GM12878 (cell line): ENCODE results near the gene HMGB4. TPM values are rescaled to one million over a fixed set of nuclear protein-coding genes. Genes with fewer than 3 reads are reported as not detected.

Experiments used
- ATAC-seq: fragments of 200-7000 bp; cut with Tn5 transposase; 3 replicates; pipeline ENCODE4 v1.9.1; 2020; ENCODE audit warnings: mild to moderate bottlenecking, moderate library complexity
- BruUV-seq: library from RNA; stranded (reverse); fragments of 400-500 nt; replicated peaks from 2 replicates; lab custom pipeline; 2021; lab: Mats Ljungman, UMichigan
- CTCF ChIA-PET: fragments of 300-600 bp; sonication (Branson Sonifier 250); formaldehyde crosslinking; extraction: SDS; loops from one replicate; lab custom pipeline; 2021; ENCODE audit warnings: inconsistent platforms; lab: Yijun Ruan, JAX
- POLR2A ChIA-PET: fragments of 350-600 bp; formaldehyde crosslinking; extraction: SDS; loops from one replicate; lab custom pipeline; 2021; ENCODE audit warnings: inconsistent platforms; lab: Charles Lee
- RAD21 ChIA-PET: fragments of 300-600 bp; sonication (Branson Sonifier 250); formaldehyde crosslinking; loops from one replicate; lab custom pipeline; 2023; ENCODE audit warnings: antibody characterized with exemption; ENCODE audit not compliant: unreplicated experiment; lab: Charles Lee
- SMC1A ChIA-PET: fragments of 300-600 bp; sonication (Branson Sonifier 250); formaldehyde crosslinking; loops from one replicate; lab custom pipeline; 2023; ENCODE audit not compliant: unreplicated experiment, uncharacterized antibody; lab: Charles Lee
- DNase-seq: peaks from one replicate; pipeline ENCODE4 v3.0.0-alpha.2; 2011; ENCODE audit warnings: low read depth, low spot score
- FAIRE-seq: peaks from 3 replicates; lab custom pipeline; 2011; peaks lifted over from hg19 to GRCh38; lab: Jason Lieb, UNC
- H2AFZ ChIP-seq: 2 replicates; pipeline ENCODE4 v1.6.0; 2011; ENCODE audit warnings: low read depth, low read length, control low read depth; ENCODE audit not compliant: control insufficient read depth
- H3K27ac ChIP-seq: 2 replicates; pipeline ENCODE4 v1.5.1; 2011; ENCODE audit warnings: control low read depth; ENCODE audit not compliant: control insufficient read depth, insufficient read depth
- H3K27me3 ChIP-seq, 2 experiments: replicated peaks in 1 of 2; 2 replicates each; pipeline versions ENCODE4 v1.6.0 to v1.6.1; 2011; ENCODE audit warnings: low read length in 1 of 2; ENCODE audit not compliant: control insufficient read depth in 2 of 2, insufficient read depth in 2 of 2
- H3K36me3 ChIP-seq, 2 experiments: 2 replicates each; pipeline ENCODE4 v1.5.1; 2011; ENCODE audit warnings: low read length in 1 of 2; ENCODE audit not compliant: control insufficient read depth in 2 of 2, insufficient read depth in 2 of 2
- H3K4me1 ChIP-seq: 2 replicates; pipeline ENCODE4 v1.6.1; 2011; ENCODE audit warnings: mild to moderate bottlenecking, low read length, moderate library complexity, mixed read lengths; ENCODE audit not compliant: control insufficient read depth, insufficient read depth
- H3K4me2 ChIP-seq: 2 replicates; pipeline ENCODE4 v1.6.0; 2011; ENCODE audit warnings: control low read depth; ENCODE audit not compliant: control insufficient read depth, insufficient read depth
- H3K4me3 ChIP-seq: fragments of 200-600 bp; sonication (generic); 2 replicates; pipeline ENCODE4 v1.5.1; 2016
- H3K79me2 ChIP-seq: 2 replicates; pipeline ENCODE4 v1.6.0; 2011; ENCODE audit warnings: low read length; ENCODE audit not compliant: control insufficient read depth, insufficient read depth
- H3K9ac ChIP-seq: 2 replicates; pipeline ENCODE4 v1.8.0; 2011; ENCODE audit warnings: low read length, control low read depth, mixed read lengths; ENCODE audit not compliant: control insufficient read depth, insufficient read depth
- H3K9me3 ChIP-seq: replicated peaks from 3 replicates; pipeline ENCODE4 v1.5.1; 2011; ENCODE audit warnings: mild to moderate bottlenecking, low read length; ENCODE audit not compliant: control insufficient read depth, insufficient read depth
- H4K20me1 ChIP-seq: 2 replicates; pipeline ENCODE4 v1.6.0; 2011; ENCODE audit not compliant: control insufficient read depth, insufficient read depth
- ATF3 ChIP-seq: IDR thresholded peaks from 2 replicates; pipeline ENCODE4 v1.6.1; 2011; ENCODE audit warnings: low read depth, mild to moderate bottlenecking, low read length, moderate library complexity, borderline replicate concordance; ENCODE audit errors: extremely low read depth
- BCL11A ChIP-seq: IDR thresholded peaks from 2 replicates; pipeline ENCODE4 v1.6.1; 2011; ENCODE audit warnings: low read depth, low read length
- CBFB ChIP-seq: IDR thresholded peaks from 2 replicates; pipeline ENCODE4 v1.6.1; 2016; ENCODE audit warnings: antibody characterized with exemption, low read depth
- CEBPB ChIP-seq, 2 experiments: fragments of 150-350 bp in 1 of 2; IDR thresholded peaks; 2 replicates each; pipeline ENCODE4 v1.6.1; 2012 to 2014; ENCODE audit warnings: low read depth in 2 of 2, low read length in 2 of 2, borderline replicate concordance in 1 of 2, inconsistent platforms in 1 of 2
- E2F8 ChIP-seq: fragments of 450-650 bp; IDR thresholded peaks from 2 replicates; pipeline ENCODE4 v1.6.1; 2018; ENCODE audit warnings: mild to moderate bottlenecking, low read depth, moderate library complexity; ENCODE audit not compliant: partially characterized antibody
- EGR1 ChIP-seq, 2 experiments: IDR thresholded peaks; 1 replicate in 1 of 2; 2 replicates in 1 of 2; pipeline ENCODE4 v1.6.1; 2011 to 2012; ENCODE audit warnings: low read depth in 2 of 2, low read length in 2 of 2, borderline replicate concordance in 1 of 2, mild to moderate bottlenecking in 1 of 2, moderate library complexity in 1 of 2
- FOS ChIP-seq: IDR thresholded peaks from 3 replicates; pipeline ENCODE4 v1.6.1; 2011; ENCODE audit warnings: borderline replicate concordance; ENCODE audit not compliant: insufficient read length; ENCODE audit errors: extremely low read depth
- HDAC2 ChIP-seq: fragments of 200-600 bp; sonication (generic); IDR thresholded peaks from 2 replicates; pipeline ENCODE4 v1.6.1; 2017
- IRF5 ChIP-seq: fragments of 450-650 bp; IDR thresholded peaks from 2 replicates; pipeline ENCODE4 v1.6.1; 2017; ENCODE audit warnings: borderline replicate concordance
- KDM1A ChIP-seq: fragments of 200-600 bp; sonication (generic); IDR thresholded peaks from 2 replicates; pipeline ENCODE4 v1.6.1; 2016; ENCODE audit warnings: borderline replicate concordance
- KLF5 ChIP-seq: fragments of 450-650 bp; IDR thresholded peaks from 2 replicates; pipeline ENCODE4 v1.6.1; 2014; ENCODE audit warnings: mild to moderate bottlenecking; ENCODE audit not compliant: partially characterized antibody
- NFXL1 ChIP-seq: fragments of 450-650 bp; IDR thresholded peaks from 2 replicates; pipeline ENCODE4 v1.6.1; 2017; ENCODE audit warnings: antibody characterized with exemption, mild to moderate bottlenecking, borderline replicate concordance
- RBBP5 ChIP-seq: fragments of 200-600 bp; sonication (generic); conservative IDR thresholded peaks from 2 replicates; pipeline ENCODE4 v1.6.1; 2016
- REST ChIP-seq: IDR thresholded peaks from 2 replicates; pipeline ENCODE4 v1.6.1; 2012; ENCODE audit warnings: mild to moderate bottlenecking, low read depth, low read length
- SIN3A ChIP-seq: IDR thresholded peaks from 2 replicates; pipeline ENCODE4 v1.6.1; 2012; ENCODE audit warnings: low read depth, low read length, improper control_type of control experiment
- SMAD5 ChIP-seq: IDR thresholded peaks from 2 replicates; pipeline ENCODE4 v1.6.1; 2016; ENCODE audit warnings: antibody characterized with exemption, low read depth
- SREBF2 ChIP-seq: IDR thresholded peaks from 2 replicates; pipeline ENCODE4 v1.6.1; 2012; ENCODE audit warnings: mild to moderate bottlenecking, low read length
- SUZ12 ChIP-seq: fragments of 200-600 bp; sonication (generic); IDR thresholded peaks from one replicate; pipeline ENCODE4 v1.6.1; 2018; ENCODE audit warnings: antibody characterized with exemption, mild to moderate bottlenecking; ENCODE audit not compliant: unreplicated experiment
- ZZZ3 ChIP-seq: IDR thresholded peaks from 2 replicates; pipeline ENCODE4 v1.6.1; 2011; ENCODE audit warnings: low read depth; ENCODE audit not compliant: control insufficient read depth, insufficient read length
- WGBS: methylation state at CpG from one replicate; pipeline ENCODE4 v1.1.6; 2016; ENCODE audit warnings: low lambda C conversion rate; ENCODE audit not compliant: insufficient replicate concordance, insufficient coverage; ENCODE audit errors: missing lambda C conversion rate; 5-methylcytosine and 5-hydroxymethylcytosine counted together
- in situ Hi-C: fragments of 300-500 bp; cut with MboI; formaldehyde crosslinking; loops from 9 replicates; pipeline ENCODE4 v1.14.3; 2018; ENCODE audit warnings: mixed read lengths
- intact Hi-C: fragments of 100-400 bp; cut with micrococcal nuclease; formaldehyde crosslinking; loops from one replicate; pipeline ENCODE4 v1.14.2; 2022; ENCODE audit not compliant: unreplicated experiment
- polyA plus RNA-seq, 11 experiments: library from polyadenylated mRNA; depleted of rRNA in 4 of 11; unstranded in 6 of 11; stranded (reverse) in 5 of 11; fragments of >200 nt; fragmentation: Nextera tagmentation in 4 of 11; fragmentation: Illumina TruSeq in 1 of 11; extraction: Ambion mirVana in 4 of 11; extraction: Trizol in 1 of 11; gene quantifications; 1 replicate in 1 of 11; 2 replicates in 10 of 11; pipeline versions ENCODE4 v1.2.1 to v1.2.3, GENCODE V29; 2011 to 2016; ENCODE audit warnings: inconsistent platforms in 2 of 11, missing spikeins in 2 of 11, low read depth in 1 of 11
- total RNA-seq, 4 experiments: library from RNA; depleted of rRNA in 3 of 4; stranded (reverse); fragments of >200 nt in 3 of 4; fragmentation: Illumina TruSeq in 1 of 4; extraction: Trizol in 1 of 4; gene quantifications; 2 replicates each; pipeline versions ENCODE4 v1.2.1 to v1.2.3, GENCODE V29; 2013 to 2021

Gene HMGB4
- total and polyA plus RNA-seq, 10 of the 15 experiments (the other 5 are each of a cell fraction or from before 2014, with no cell fraction given) = not detected

GRCh38 chr1:33898406-33898805 lies 34.5 kb downstream of the HMGB4 start:
- no peak for ATAC-seq
- DNase-seq = no peak
- in situ Hi-C loops = no loop called here
- Histone ChIP-seq H3K4me3 (no peak overlapping the region), H3K36me3 (no peaks in the 10 kb centered on the region), H3K9me3 (no peaks in the 10 kb centered on the region), H2AFZ (no peak overlapping the region), H3K9ac (no peak overlapping the region), H4K20me1 (no peaks in the 10 kb centered on the region), H3K79me2 (no peaks in the 10 kb centered on the region), H3K4me1 (no peaks in the 10 kb centered on the region; the same call in 1 of the 2 replicates), H3K4me2 (no peak overlapping the region), H3K27ac (no peak overlapping the region), H3K27me3 (no peaks in the 10 kb centered on the region)
- POLR2A ChIA-PET = no interaction called here
- FAIRE-seq = no peak
- SMC1A ChIA-PET = no interaction called here
- intact Hi-C loops = no loop called here
- 43% methylated on average over 3 of the region's 3 CpGs for WGBS
- CTCF ChIA-PET = no interaction called here
- no TSS peak for BruUV-seq
- RAD21 ChIA-PET = no interaction called here
- TF ChIP-seq ZZZ3 (no peak), CBFB (no peak), CEBPB (IDR thresholded peaks at IDR 0.05; ENCODE audit: borderline replicate concordance in 1 of 2, low read depth in 2 of 2, low read length in 2 of 2) (no peak), EGR1 (IDR thresholded peaks at IDR 0.05; ENCODE audit: borderline replicate concordance in 1 of 2, low read depth in 2 of 2, low read length in 2 of 2) (no peak), IRF5 (no peak), FOS (no peak), RBBP5 (no peak), HDAC2 (no peak), SMAD5 (no peak), KLF5 (no peak), E2F8 (no peak), BCL11A (no peak), SIN3A (no peak), ATF3 (no peak), REST (no peak), NFXL1 (no peak), SUZ12 (no peak), KDM1A (no peak), SREBF2 (no peak)
